Right ventricle myocardium superior (tissue), 1 donor: ENCODE measurements around the gene RASSF4. TPM values are rescaled to one million over a fixed set of nuclear protein-coding genes. Genes with fewer than 3 reads are reported as not detected.
"Not testable (repeated sequence)": the region's sequence is repeated elsewhere in the genome, so short reads cannot be mapped to it uniquely, and the experiment has no call there.

Source experiments
- ATAC-seq: fragments of 200-7000 bp; cut with Tn5 transposase; one replicate; pipeline ENCODE4 v1.9.1; 2020; ENCODE audit warnings: mild to moderate bottlenecking; ENCODE audit not compliant: poor library complexity
- DNase-seq: peaks from one replicate; pipeline ENCODE4 v3.0.0-alpha.2; 2020
- intact Hi-C: fragments of 100-400 bp; cut with DNase I; formaldehyde crosslinking; loops from one replicate; pipeline ENCODE4 v1.11.2; 2022
- total RNA-seq: library from RNA; stranded (reverse); fragmentation: NEBNext Ultra II Directional; extraction: Animal tissue kit (Norgen Biotek cat#: 25700); gene quantifications from one replicate; pipeline ENCODE4 v1.2.1, GENCODE V29; 2021
- donor health status: DM: no; HTN: yes; CAD: no; lungs with severe emphysema.

The RASSF4 gene
- total RNA-seq, 1 donor from 2014 or later = 87.5 TPM

DNA sequence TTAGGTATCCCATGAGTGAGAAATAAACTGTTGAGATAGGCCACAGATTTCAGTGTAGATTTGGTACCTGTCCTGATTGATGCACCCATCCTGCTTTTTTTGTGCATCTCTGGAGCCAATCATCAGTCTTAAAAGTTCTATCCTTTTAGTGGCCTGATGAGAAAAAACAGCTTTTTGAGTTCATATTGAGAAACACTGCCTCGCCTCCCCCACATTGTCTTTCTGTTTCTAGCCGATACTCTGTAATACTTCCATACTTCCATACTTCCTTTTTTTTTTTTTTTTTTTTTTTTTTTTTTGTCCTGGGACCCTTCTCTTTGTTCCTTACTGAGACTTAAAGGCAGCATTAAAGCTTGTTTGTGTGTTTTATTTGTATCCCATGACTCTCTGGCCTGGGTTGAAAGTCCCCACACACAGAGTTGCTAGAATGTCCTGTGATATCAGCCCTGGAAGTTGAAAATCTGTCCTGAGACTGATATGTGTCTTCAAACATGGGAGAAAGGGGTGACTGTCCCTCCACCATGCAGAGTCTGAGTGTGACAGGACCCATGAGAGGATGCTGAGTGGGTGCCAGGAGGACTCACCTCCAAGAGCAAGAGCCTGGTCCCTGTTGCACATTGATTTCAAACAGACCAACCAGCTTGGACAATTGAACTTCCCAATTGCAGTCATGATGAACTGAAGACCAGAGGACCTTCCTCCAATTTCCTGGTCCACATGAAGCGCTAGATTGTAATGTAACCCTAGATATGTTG lies 46.9 kb downstream of the RASSF4 start:
- ATAC-seq (no peak), DNase-seq (no peak)
- intact Hi-C loops = no loop called here

GRCh38 chr10:45008524-45009161 lies 49.0 kb downstream of the RASSF4 start:
- intact Hi-C loops = no loop called here
- DNase-seq (no peak), ATAC-seq (peak; percentile 90)

GRCh38 chr10:45014557-45014956 lies 55.0 kb downstream of the RASSF4 start:
- intact Hi-C loops, ATAC-seq, DNase-seq: not testable (repeated sequence)

GRCh38 chr10:45015590-45015989 lies 56.0 kb downstream of the RASSF4 start:
- no peak for ATAC-seq
- intact Hi-C loops = no loop called here
- no peak for DNase-seq

- intact Hi-C loops = no loop called here
- no peak for ATAC-seq
- no peak for DNase-seq
These were observed 63.8 kb downstream of the RASSF4 start for GRCh38 chr10:45023426-45023825.

GRCh38 chr10:45034301-45034700 lies 74.7 kb downstream of the RASSF4 start:
- intact Hi-C loops = no loop called here
- no peak for DNase-seq
- no peak for ATAC-seq

- intact Hi-C loops = no loop called here
- ATAC-seq (no peak), DNase-seq (no peak)
These were observed 76.1 kb downstream of the RASSF4 start for GRCh38 chr10:45035673-45036072.

DNA sequence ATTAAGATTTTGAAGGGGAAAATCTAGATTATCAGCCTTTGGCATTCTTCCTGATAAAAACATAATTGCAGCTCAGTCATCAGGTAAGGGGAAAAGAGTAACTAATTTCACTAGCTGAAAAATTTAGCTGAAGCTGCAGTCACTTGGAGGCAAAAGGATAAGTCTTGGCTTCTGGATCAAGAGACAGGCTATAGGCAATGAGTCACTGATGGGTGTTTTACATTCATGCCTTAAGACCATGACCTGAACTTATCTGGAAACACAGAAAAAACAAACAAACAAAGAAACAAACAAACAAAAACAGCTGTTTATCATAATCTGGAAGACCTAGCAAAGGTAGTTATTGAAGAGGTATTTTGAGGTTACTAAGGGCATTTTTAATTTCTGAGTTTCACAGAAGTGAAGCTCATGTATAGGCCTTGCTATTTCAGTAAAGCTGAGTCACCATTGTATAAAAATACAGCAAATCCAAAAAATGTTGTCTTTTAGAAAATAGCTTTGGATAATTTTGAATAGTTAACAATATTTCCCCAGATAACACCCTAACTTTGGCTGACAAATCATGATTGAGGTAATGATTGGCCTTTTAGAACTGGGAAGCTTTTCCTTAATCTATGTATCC lies 81.4 kb downstream of the RASSF4 start:
- intact Hi-C loops = no loop called here
- DNase-seq (no peak), ATAC-seq (no peak)

DNA sequence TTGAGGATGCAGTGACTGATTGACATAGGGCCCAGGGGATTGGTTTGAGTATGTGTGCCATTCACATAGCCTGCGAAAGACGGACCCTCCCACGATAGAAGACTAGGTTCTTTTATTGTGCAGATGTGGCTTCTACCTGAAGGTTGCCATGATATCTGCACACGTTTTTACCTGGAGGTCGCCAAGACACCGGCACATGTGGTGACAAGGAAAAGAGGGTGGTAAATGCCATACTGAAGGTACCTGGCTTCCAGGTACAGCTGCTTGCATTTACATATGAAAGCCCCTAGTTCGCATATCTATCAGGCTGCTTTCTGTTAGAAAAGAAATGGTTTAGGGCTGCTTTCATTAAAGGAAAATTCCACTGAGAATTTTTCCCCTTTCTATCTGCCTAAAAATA lies 84.7 kb downstream of the RASSF4 start:
- intact Hi-C loops = no loop called here
- no peak for ATAC-seq
- DNase-seq = no peak

Other genes starting within 250 kb of the RASSF4 start
- not detected for gene TMEM72, start 48.5 kb upstream of the RASSF4 start, total RNA-seq
- gene DEPP1, start 19.0 kb downstream of the RASSF4 start, total RNA-seq = 35.1 TPM
- gene ZNF22, start 41.1 kb downstream of the RASSF4 start, total RNA-seq = 11.4 TPM